Mesothelial cell of epicardium (in vitro differentiated cells): Measurements from ENCODE around the gene SUN1. TPM values are rescaled to one million over a fixed set of nuclear protein-coding genes. Genes with fewer than 3 reads are reported as not detected.

Experiments
- DNase-seq, 2 experiments: peaks; one replicate each; pipeline ENCODE4 v3.0.0; 2021; ENCODE audit warnings: low spot score in 2 of 2; ENCODE audit not compliant: unreplicated experiment in 2 of 2
- H3K27ac Mint-ChIP-seq: 2 replicates; pipeline ENCODE4 v1.8.0; 2021; ENCODE audit warnings: mixed read lengths
- H3K27me3 Mint-ChIP-seq: 2 replicates; pipeline ENCODE4 v1.8.0; 2021; ENCODE audit warnings: low read depth, mixed read lengths
- H3K36me3 Mint-ChIP-seq: 2 replicates; pipeline ENCODE4 v1.8.0; 2021; ENCODE audit warnings: mixed read lengths
- H3K4me1 Mint-ChIP-seq: 2 replicates; pipeline ENCODE4 v1.8.0; 2021; ENCODE audit warnings: mixed read lengths
- H3K4me3 Mint-ChIP-seq: 2 replicates; pipeline ENCODE4 v1.8.0; 2021; ENCODE audit warnings: mild to moderate bottlenecking, moderate library complexity, mixed read lengths
- H3K9me3 Mint-ChIP-seq: 2 replicates; pipeline ENCODE4 v1.8.0; 2021; ENCODE audit warnings: mixed read lengths
- total RNA-seq: library from RNA; stranded (reverse); gene quantifications from 3 replicates; pipeline ENCODE4 v1.2.1, GENCODE V29; 2021
- TF ChIP-seq, protein P1 (sequence below): fragments of 200-600 bp; sonication (generic); IDR thresholded peaks from one replicate; pipeline ENCODE4 v1.5.0; 2021; ENCODE audit warnings: antibody characterized with exemption; ENCODE audit not compliant: unreplicated experiment

Gene SUN1
- total RNA-seq, 1 donor from 2014 or later, result 201 TPM

DNA sequence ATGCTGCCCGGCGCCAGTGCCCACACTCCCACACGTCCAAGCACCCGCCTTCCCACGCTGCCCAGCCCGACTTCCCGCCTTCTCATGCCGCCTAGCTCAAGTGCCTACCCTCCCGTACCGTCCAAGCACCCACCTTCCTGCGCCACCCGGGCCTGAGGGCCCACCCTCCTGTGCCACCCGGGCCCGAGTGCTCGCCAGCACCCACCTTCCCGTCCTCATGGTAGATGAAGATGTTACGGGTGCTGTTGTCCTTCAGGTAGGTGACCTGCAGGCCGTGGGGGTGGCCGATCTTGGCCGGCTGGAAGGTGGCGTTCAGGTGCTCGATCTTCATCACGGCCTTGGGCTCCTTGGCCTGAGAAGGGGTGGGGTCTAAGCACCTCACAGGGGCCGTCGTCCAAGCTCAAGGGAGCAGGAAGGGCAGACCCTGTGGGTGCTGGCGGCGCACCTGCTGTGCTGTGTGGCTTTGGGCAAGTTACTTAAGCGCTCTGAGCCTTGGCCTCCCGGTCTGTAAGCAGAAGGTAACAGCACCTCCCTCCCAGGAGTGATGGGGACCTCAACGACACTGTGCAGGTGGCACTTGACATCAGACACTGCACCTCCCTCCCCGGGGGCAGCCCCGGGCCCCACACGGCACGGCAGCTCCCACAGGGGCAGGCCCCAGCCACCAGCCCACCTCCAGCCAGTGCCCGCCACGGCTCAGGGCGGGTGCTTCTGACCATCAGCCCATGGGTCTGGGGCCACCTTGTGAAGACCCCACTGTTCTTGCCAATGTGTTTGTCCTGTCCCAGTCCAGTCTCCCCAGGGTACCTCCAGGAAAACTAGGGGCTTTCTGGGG, 71.9 kb downstream of the SUN1 start:
- H3K27ac Mint-ChIP-seq, result no peak overlapping the region
- H3K4me3 Mint-ChIP-seq, result no peak overlapping the region
- H3K27me3 Mint-ChIP-seq, result peaks cover 37% of the 10 kb centered on the region
- TF ChIP-seq, protein P1, sequence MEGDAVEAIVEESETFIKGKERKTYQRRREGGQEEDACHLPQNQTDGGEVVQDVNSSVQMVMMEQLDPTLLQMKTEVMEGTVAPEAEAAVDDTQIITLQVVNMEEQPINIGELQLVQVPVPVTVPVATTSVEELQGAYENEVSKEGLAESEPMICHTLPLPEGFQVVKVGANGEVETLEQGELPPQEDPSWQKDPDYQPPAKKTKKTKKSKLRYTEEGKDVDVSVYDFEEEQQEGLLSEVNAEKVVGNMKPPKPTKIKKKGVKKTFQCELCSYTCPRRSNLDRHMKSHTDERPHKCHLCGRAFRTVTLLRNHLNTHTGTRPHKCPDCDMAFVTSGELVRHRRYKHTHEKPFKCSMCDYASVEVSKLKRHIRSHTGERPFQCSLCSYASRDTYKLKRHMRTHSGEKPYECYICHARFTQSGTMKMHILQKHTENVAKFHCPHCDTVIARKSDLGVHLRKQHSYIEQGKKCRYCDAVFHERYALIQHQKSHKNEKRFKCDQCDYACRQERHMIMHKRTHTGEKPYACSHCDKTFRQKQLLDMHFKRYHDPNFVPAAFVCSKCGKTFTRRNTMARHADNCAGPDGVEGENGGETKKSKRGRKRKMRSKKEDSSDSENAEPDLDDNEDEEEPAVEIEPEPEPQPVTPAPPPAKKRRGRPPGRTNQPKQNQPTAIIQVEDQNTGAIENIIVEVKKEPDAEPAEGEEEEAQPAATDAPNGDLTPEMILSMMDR, result no peak
- no peak for DNase-seq
- no peaks in the 10 kb centered on the region for H3K36me3 Mint-ChIP-seq
- H3K9me3 Mint-ChIP-seq, result no peaks in the 10 kb centered on the region
- no peaks in the 10 kb centered on the region for H3K4me1 Mint-ChIP-seq

DNA sequence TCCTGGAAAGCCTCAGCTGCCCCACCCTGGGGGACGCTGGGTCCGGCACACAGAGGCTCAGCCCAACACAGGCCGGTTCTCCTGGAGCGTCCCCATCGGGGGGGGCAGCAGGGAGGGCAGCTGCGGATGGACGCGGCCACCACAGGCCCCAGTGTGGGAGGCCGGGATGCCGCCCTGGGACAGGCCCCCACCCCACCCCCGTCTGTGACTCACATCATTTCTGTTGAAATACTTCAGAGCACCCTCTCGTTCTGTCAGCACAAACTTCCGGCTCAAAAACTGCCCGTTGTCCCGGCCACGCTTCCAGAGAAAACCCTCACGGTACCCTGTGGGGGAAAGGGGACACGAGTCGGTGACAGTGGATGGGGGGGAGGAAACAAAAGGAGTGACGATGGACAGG, 72.6 kb downstream of the SUN1 start:
- peaks cover 38% of the 10 kb centered on the region for H3K27me3 Mint-ChIP-seq
- H3K4me3 Mint-ChIP-seq, result no peak overlapping the region
- no peaks in the 10 kb centered on the region for H3K9me3 Mint-ChIP-seq
- DNase-seq, result no peak
- no peaks in the 10 kb centered on the region for H3K36me3 Mint-ChIP-seq
- no peaks in the 10 kb centered on the region for H3K4me1 Mint-ChIP-seq
- TF ChIP-seq, protein P1, result no peak
- no peak overlapping the region for H3K27ac Mint-ChIP-seq

DNA sequence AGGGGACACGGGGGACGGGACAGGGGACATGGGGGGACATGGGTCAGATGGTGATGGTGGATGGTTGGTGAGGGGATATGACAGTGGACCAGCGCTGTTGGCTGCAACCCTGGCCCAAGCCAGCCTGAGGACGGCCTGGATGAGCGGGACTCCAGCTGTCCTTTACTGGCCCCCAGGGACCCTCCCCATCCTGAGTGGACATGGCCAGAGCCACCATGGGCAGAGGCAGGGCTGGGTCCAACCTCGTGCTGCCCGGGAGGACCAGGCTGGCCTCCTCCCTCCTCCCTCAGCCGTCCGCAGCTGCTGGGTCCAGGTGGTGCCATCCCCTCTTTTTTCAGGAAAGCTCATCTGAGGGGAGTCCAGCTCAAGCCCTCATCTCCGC, 74.5 kb downstream of the SUN1 start:
- Mint-ChIP-seq H3K4me3 (no peak overlapping the region), H3K4me1 (no peaks in the 10 kb centered on the region), H3K9me3 (no peaks in the 10 kb centered on the region), H3K36me3 (no peaks in the 10 kb centered on the region), H3K27ac (no peak overlapping the region), H3K27me3 (peaks cover 47% of the 10 kb centered on the region)
- TF ChIP-seq, protein P1, result no peak
- no peak for DNase-seq

DNA sequence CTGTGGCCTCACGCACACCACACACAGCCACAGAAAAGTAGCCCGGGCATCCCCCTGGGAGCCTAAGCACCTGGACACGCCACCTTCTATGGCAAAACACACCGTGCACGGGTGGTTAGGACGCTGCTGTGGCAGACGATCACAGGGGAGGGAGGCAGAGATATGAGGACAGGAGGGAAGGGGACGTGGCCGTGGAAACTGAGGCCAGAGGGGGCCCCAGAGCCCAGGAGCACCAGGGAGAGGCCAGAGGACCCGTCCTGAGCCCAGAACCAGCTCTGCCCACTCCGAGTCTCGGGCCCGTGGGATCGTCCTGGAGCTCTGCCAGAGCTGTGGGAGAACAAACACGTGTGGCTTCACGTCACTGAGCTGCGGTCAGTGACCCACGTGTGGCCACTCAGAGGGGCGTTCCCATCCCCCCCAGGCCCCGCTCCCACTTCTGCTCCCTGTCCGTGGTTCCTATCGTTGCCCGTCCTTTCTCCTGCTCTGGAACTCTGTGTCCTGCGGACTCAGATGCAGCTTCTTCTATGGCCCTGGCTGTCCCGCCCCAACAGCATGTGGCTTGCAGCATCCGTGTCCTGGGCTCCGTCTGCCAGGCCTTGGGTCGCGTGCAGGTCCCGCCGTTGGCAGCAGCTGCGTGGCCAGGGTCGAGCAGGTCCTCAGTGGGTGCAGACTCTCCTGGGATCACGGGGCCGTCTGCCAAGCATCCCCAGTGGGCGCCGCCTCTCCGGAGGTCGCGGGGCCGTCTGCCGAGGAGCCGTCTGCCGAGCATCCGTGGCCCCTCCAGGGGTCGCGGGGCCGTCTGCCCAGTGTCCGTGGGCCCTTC, 75.1 kb downstream of the SUN1 start:
- peaks cover 46% of the 10 kb centered on the region for H3K27me3 Mint-ChIP-seq
- H3K27ac Mint-ChIP-seq, result no peak overlapping the region
- H3K4me1 Mint-ChIP-seq, result no peaks in the 10 kb centered on the region
- TF ChIP-seq, protein P1, result no peak
- no peak overlapping the region for H3K4me3 Mint-ChIP-seq
- no peak for DNase-seq
- no peaks in the 10 kb centered on the region for H3K36me3 Mint-ChIP-seq
- no peaks in the 10 kb centered on the region for H3K9me3 Mint-ChIP-seq

DNA sequence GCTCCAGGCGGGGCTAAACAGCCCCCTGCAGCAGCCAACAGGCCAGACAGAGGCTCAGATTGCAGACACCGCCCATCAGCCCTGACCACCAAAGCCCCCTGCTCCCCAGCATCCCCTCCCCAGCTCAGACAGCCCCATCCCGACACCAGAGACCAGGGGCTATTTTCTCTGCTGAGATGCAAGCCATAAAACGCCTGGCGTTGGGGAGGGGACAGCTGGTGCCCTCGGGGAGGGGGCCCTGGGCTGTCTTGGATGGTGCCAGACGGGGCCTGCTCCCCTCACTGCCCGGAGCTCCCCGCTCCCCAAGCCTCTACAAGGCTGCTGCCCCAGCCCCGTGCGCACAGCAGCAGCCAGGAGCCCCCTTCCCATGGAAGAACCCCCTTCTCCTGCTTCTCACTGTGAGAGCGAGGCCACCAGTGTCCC, 75.9 kb downstream of the SUN1 start:
- Mint-ChIP-seq H3K27me3 (peaks cover 38% of the 10 kb centered on the region), H3K9me3 (no peaks in the 10 kb centered on the region), H3K36me3 (no peaks in the 10 kb centered on the region), H3K27ac (no peak overlapping the region), H3K4me3 (no peak overlapping the region), H3K4me1 (no peaks in the 10 kb centered on the region)
- TF ChIP-seq, protein P1, result no peak
- DNase-seq, result no peak
